Natural killer cell (primary cell): ENCODE results near the gene PAPLN. TPM values are rescaled to one million over a fixed set of nuclear protein-coding genes. Genes with fewer than 3 reads are reported as not detected.

Source experiments
- ATAC-seq, 3 donors: fragments of 150-1000 bp in 2 of 3; fragments of 200-7000 bp in 1 of 3; cut with Tn5 transposase; 1 replicate in 1 of 3; 2 replicates in 2 of 3; pipeline ENCODE4 v1.10.0; 2021; ENCODE audit warnings: mild to moderate bottlenecking in 2 of 3, moderate library complexity in 2 of 3
- DNase-seq, 2 donors: peaks; one replicate each; pipeline versions ENCODE4 v3.0.0 to v3.0.0-alpha.2; 2013 to 2021; ENCODE audit warnings: mixed read lengths in 1 of 2
- H3K27ac ChIP-seq: one replicate; pipeline ENCODE4 v1.5.1; 2013; ENCODE audit warnings: mild to moderate bottlenecking, low read length
- H3K27me3 ChIP-seq: one replicate; pipeline ENCODE4 v1.6.1; 2013; ENCODE audit warnings: low read length; ENCODE audit not compliant: control insufficient read depth, insufficient read depth
- H3K36me3 ChIP-seq: one replicate; pipeline ENCODE4 v1.6.1; 2013; ENCODE audit warnings: low read length; ENCODE audit not compliant: control insufficient read depth, insufficient read depth
- H3K4me1 ChIP-seq: one replicate; pipeline ENCODE4 v1.6.1; 2013; ENCODE audit warnings: low read length; ENCODE audit not compliant: control insufficient read depth, insufficient read depth
- H3K4me3 ChIP-seq: one replicate; pipeline ENCODE4 v1.5.1; 2013; ENCODE audit warnings: low read length
- H3K9me3 ChIP-seq: one replicate; pipeline ENCODE4 v1.6.1; 2013; ENCODE audit warnings: low read length; ENCODE audit not compliant: control insufficient read depth, insufficient read depth
- H3K27ac Mint-ChIP-seq, 2 donors: one replicate each; pipeline ENCODE4 v1.8.0; 2022; ENCODE audit warnings: mild to moderate bottlenecking in 2 of 2, mixed read lengths in 2 of 2, moderate library complexity in 1 of 2
- H3K27me3 Mint-ChIP-seq, 2 donors: one replicate each; pipeline ENCODE4 v1.8.0; 2022; ENCODE audit warnings: low read depth in 2 of 2, mixed read lengths in 2 of 2
- H3K36me3 Mint-ChIP-seq: one replicate; pipeline ENCODE4 v1.8.0; 2022; ENCODE audit warnings: mixed read lengths
- H3K4me1 Mint-ChIP-seq, 2 donors: one replicate each; pipeline ENCODE4 v1.8.0; 2022; ENCODE audit warnings: mixed read lengths in 2 of 2
- H3K4me3 Mint-ChIP-seq: one replicate; pipeline ENCODE4 v1.8.0; 2022; ENCODE audit warnings: mild to moderate bottlenecking, moderate library complexity, mixed read lengths
- H3K9me3 Mint-ChIP-seq, 2 donors: one replicate each; pipeline ENCODE4 v1.8.0; 2022; ENCODE audit warnings: mixed read lengths in 2 of 2
- WGBS: methylation state at CpG from one replicate; pipeline ENCODE4 v1.1.7; 2013; ENCODE audit warnings: missing lambda C conversion rate; ENCODE audit not compliant: insufficient coverage; 5-methylcytosine and 5-hydroxymethylcytosine counted together
- intact Hi-C: fragments of 100-400 bp; cut with micrococcal nuclease; formaldehyde crosslinking; loops from one replicate; pipeline ENCODE4 v1.14.2; 2022
- total RNA-seq, 4 donors: library from RNA; stranded (reverse); fragments of 120-200 nt in 1 of 4; gene quantifications; one replicate each; pipeline versions ENCODE4 v1.2.3 to v1.2.4, GENCODE V29; 2013 to 2022
- TF ChIP-seq, protein P1 (sequence below): fragments of 200-600 bp; IDR thresholded peaks from one replicate; pipeline ENCODE4 v1.8.0; 2022; ENCODE audit warnings: antibody characterized with exemption

Gene PAPLN
- total RNA-seq, 3 donors from 2014 or later (not counting 1 experiment from before 2014, with no cell fraction given): 0.24 to 0.70 (median 0.34) TPM

DNA sequence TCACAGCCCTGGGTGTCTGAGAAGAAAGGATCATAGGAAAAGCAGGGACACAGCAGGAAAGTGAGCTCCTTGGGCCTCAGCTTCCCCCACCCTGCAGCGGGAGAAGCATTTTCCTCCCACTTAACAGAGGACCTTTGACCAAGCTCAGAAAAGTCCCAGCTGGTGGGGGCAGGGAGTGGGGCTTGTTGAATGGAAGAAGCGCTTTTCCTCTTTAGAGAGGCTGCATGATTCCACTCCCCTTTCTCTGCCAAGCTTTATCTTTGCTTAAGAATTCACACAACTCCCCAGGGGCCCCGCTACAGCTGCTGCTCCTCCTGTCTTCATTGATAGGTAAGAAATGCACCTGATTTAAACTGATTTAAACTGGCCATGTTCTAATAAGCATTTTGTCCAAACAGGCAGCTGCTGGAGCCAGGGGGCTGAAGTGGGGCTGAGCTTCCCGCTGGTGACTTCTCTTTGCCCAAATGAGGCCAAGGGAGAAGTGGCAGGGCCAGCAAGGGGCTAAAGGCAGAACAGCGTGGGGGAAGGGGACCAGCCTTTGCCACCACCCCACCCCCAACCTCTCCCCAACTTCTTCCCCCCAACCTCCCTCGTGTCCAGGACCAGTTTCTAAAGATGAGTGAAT is 1.7 kb upstream of the PAPLN start:
- intact Hi-C loops: no loop called here
- Mint-ChIP-seq H3K27ac (no peak overlapping the region), H3K9me3 (no peaks in the 10 kb centered on the region), H3K36me3 (no peaks in the 10 kb centered on the region), H3K27me3 (peaks cover 52 to 54% of the 10 kb centered on the region in 2 donors), H3K4me1 (peaks cover 6 to 8% of the 10 kb centered on the region in 2 donors), H3K4me3 (peak overlapping the region; percentile 28)
- Histone ChIP-seq H3K27ac (no peak overlapping the region), H3K27me3 (peaks cover 17% of the 10 kb centered on the region), H3K4me1 (peaks cover 13% of the 10 kb centered on the region), H3K36me3 (no peaks in the 10 kb centered on the region), H3K9me3 (no peaks in the 10 kb centered on the region), H3K4me3 (no peak overlapping the region)
- DNase-seq: no peak
- 52% methylated on average over 3 of the region's 6 CpGs for WGBS
- ATAC-seq: no peak
- TF ChIP-seq, protein P1, sequence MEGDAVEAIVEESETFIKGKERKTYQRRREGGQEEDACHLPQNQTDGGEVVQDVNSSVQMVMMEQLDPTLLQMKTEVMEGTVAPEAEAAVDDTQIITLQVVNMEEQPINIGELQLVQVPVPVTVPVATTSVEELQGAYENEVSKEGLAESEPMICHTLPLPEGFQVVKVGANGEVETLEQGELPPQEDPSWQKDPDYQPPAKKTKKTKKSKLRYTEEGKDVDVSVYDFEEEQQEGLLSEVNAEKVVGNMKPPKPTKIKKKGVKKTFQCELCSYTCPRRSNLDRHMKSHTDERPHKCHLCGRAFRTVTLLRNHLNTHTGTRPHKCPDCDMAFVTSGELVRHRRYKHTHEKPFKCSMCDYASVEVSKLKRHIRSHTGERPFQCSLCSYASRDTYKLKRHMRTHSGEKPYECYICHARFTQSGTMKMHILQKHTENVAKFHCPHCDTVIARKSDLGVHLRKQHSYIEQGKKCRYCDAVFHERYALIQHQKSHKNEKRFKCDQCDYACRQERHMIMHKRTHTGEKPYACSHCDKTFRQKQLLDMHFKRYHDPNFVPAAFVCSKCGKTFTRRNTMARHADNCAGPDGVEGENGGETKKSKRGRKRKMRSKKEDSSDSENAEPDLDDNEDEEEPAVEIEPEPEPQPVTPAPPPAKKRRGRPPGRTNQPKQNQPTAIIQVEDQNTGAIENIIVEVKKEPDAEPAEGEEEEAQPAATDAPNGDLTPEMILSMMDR: no peak

DNA sequence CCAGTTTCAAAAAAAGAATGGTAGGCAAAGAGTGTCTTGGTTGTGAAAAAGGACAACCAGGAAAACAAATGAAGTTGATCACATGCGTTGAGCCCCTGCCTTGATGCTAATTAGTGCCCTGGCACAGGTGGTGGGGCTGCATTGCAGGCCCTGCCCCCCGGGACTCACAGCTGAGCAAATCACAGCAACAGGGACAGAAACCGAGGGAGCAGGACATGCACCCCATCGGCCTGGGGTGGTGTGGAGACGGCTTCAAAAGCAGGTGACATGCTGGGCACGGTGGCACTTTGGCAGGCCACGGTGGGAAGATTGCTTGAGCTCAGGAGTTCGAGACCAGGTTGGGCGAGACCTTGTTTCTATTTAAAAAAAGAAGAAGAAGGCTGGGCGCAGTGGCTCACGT is 1.1 kb upstream of the PAPLN start:
- Mint-ChIP-seq H3K4me1 (peaks cover 6 to 8% of the 10 kb centered on the region in 2 donors), H3K4me3 (no peak overlapping the region), H3K27me3 (peaks cover 55 to 57% of the 10 kb centered on the region in 2 donors), H3K9me3 (no peaks in the 10 kb centered on the region), H3K27ac (no peak overlapping the region), H3K36me3 (no peaks in the 10 kb centered on the region)
- Histone ChIP-seq H3K4me3 (no peak overlapping the region), H3K27me3 (peaks cover 17% of the 10 kb centered on the region), H3K9me3 (no peaks in the 10 kb centered on the region), H3K36me3 (no peaks in the 10 kb centered on the region), H3K27ac (no peak overlapping the region), H3K4me1 (peaks cover 18% of the 10 kb centered on the region)
- ATAC-seq (no peak), DNase-seq (no peak)
- 41% methylated on average over 11 of the region's 11 CpGs for WGBS
- intact Hi-C loops: no loop called here
- TF ChIP-seq, protein P1: no peak

DNA sequence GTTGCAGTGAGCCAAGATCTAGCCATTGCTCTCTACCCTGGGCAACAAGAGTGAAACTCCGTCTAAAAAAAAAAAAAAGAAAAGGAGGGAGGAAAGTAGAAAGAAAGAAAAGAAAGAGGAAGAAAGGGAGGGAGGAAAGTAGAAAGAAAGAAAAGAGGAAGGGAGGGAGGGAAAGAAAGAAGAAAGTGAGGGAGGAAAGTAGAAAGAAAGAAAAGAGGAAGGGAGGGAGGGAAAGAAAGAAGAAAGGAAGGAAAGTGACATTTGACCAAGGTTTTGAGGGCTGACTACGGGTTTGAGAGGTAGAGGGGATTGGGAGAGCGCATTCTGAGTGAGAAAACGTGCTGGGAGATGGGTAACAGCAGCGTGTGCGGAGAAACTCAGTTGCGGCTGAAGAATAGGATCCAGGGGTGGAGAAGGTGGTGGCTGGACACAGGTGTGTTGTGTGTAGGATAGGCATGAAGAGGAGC is 521 bp upstream of the PAPLN start:
- Mint-ChIP-seq H3K9me3 (no peaks in the 10 kb centered on the region), H3K27ac (no peak overlapping the region), H3K36me3 (no peaks in the 10 kb centered on the region), H3K27me3 (peaks cover 61 to 63% of the 10 kb centered on the region in 2 donors), H3K4me1 (peaks cover 6 to 8% of the 10 kb centered on the region in 2 donors), H3K4me3 (peak overlapping the region; percentile 63)
- Histone ChIP-seq H3K36me3 (no peaks in the 10 kb centered on the region), H3K4me1 (peaks cover 21% of the 10 kb centered on the region), H3K4me3 (no peak overlapping the region), H3K9me3 (no peaks in the 10 kb centered on the region), H3K27ac (no peak overlapping the region), H3K27me3 (peaks cover 20% of the 10 kb centered on the region)
- TF ChIP-seq, protein P1: no peak
- ATAC-seq (no peak), DNase-seq (no peak)
- intact Hi-C loops: no loop called here
- WGBS: 27% methylated on average over 7 of the region's 7 CpGs
